ENCODE results near the gene PRKCZ. TPM values are rescaled to one million over a fixed set of nuclear protein-coding genes. Genes with fewer than 3 reads are reported as not detected.

PRKCZ gene
- total RNA-seq, 4 donors from 2014 or later = 0.29 to 8.8 (median 3.9) TPM

- Histone ChIP-seq H3K4me3 (no peak overlapping the region), H3K27ac (no peak overlapping the region), H3K9me3 (no peaks in the 10 kb centered on the region), H3K27me3 (no peaks in the 10 kb centered on the region), H3K36me3 (no peaks in the 10 kb centered on the region), H3K4me1 (no peaks in the 10 kb centered on the region)
- no peak for TF ChIP-seq POLR2A (IDR thresholded peaks at IDR 0.05)
- TF ChIP-seq, protein P1, sequence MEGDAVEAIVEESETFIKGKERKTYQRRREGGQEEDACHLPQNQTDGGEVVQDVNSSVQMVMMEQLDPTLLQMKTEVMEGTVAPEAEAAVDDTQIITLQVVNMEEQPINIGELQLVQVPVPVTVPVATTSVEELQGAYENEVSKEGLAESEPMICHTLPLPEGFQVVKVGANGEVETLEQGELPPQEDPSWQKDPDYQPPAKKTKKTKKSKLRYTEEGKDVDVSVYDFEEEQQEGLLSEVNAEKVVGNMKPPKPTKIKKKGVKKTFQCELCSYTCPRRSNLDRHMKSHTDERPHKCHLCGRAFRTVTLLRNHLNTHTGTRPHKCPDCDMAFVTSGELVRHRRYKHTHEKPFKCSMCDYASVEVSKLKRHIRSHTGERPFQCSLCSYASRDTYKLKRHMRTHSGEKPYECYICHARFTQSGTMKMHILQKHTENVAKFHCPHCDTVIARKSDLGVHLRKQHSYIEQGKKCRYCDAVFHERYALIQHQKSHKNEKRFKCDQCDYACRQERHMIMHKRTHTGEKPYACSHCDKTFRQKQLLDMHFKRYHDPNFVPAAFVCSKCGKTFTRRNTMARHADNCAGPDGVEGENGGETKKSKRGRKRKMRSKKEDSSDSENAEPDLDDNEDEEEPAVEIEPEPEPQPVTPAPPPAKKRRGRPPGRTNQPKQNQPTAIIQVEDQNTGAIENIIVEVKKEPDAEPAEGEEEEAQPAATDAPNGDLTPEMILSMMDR (IDR thresholded peaks at IDR 0.05) = no peak
- intact Hi-C loops (cut with DNase I; ENCODE audit: low total_unique reads) = no loop called here
- no peak for DNase-seq
These were observed 17.2 kb downstream of the PRKCZ start for GRCh38 chr1:2067393-2067792.

GRCh38 chr1:2067981-2068380 lies 17.8 kb downstream of the PRKCZ start:
- Histone ChIP-seq H3K36me3 (no peaks in the 10 kb centered on the region), H3K4me1 (no peaks in the 10 kb centered on the region), H3K4me3 (no peak overlapping the region), H3K27me3 (no peaks in the 10 kb centered on the region), H3K9me3 (no peaks in the 10 kb centered on the region), H3K27ac (no peak overlapping the region)
- intact Hi-C loops (cut with DNase I; ENCODE audit: low total_unique reads) = no loop called here
- no peak for DNase-seq
- TF ChIP-seq, protein P1 (IDR thresholded peaks at IDR 0.05) = no peak
- TF ChIP-seq POLR2A (IDR thresholded peaks at IDR 0.05) = no peak

- Histone ChIP-seq H3K27ac (no peak overlapping the region), H3K36me3 (no peaks in the 10 kb centered on the region), H3K4me1 (peaks cover 0 to 2% of the 10 kb centered on the region in 2 donors), H3K4me3 (no peak overlapping the region), H3K9me3 (no peaks in the 10 kb centered on the region), H3K27me3 (no peaks in the 10 kb centered on the region)
- no peak for DNase-seq
- no peak for TF ChIP-seq POLR2A (IDR thresholded peaks at IDR 0.05)
- TF ChIP-seq, protein P1 (IDR thresholded peaks at IDR 0.05) = no peak
- intact Hi-C loops (cut with DNase I; ENCODE audit: low total_unique reads) = no loop called here
These were observed 18.7 kb downstream of the PRKCZ start for GRCh38 chr1:2068951-2069350.

GRCh38 chr1:2070016-2070415 lies 19.8 kb downstream of the PRKCZ start:
- Histone ChIP-seq H3K27ac (no peak overlapping the region), H3K4me1 (peaks cover 0 to 5% of the 10 kb centered on the region in 2 donors), H3K4me3 (no peak overlapping the region), H3K9me3 (no peaks in the 10 kb centered on the region), H3K36me3 (no peaks in the 10 kb centered on the region), H3K27me3 (no peaks in the 10 kb centered on the region)
- TF ChIP-seq, protein P1 (IDR thresholded peaks at IDR 0.05) = no peak
- no peak for TF ChIP-seq POLR2A (IDR thresholded peaks at IDR 0.05)
- DNase-seq = no peak
- intact Hi-C loops (cut with DNase I; ENCODE audit: low total_unique reads) = no loop called here

GRCh38 chr1:2070800-2071530 lies 20.8 kb downstream of the PRKCZ start:
- Histone ChIP-seq H3K27me3 (no peaks in the 10 kb centered on the region), H3K27ac (no peak overlapping the region)
- intact Hi-C loops (cut with DNase I; ENCODE audit: low total_unique reads) = no loop called here

More at GRCh38 chr1:2070800-2071530, 20.8 kb downstream of the PRKCZ start:
- H3K4me1 ChIP-seq = peaks cover 0 to 5% of the 10 kb centered on the region in 2 donors
- H3K9me3 ChIP-seq = no peaks in the 10 kb centered on the region
- no peak for DNase-seq
- H3K4me3 ChIP-seq = no peak overlapping the region
- no peaks in the 10 kb centered on the region for H3K36me3 ChIP-seq
- TF ChIP-seq, protein P1 (IDR thresholded peaks at IDR 0.05) = no peak
- no peak for TF ChIP-seq POLR2A (IDR thresholded peaks at IDR 0.05)

Measured in uterus (tissue), 4 donors.